Left colon (tissue), 2 donors: ENCODE data around the gene NPHP4. TPM values are rescaled to one million over a fixed set of nuclear protein-coding genes. Genes with fewer than 3 reads are reported as not detected.

ENCODE experiments used
- ATAC-seq: fragments of 200-7000 bp; cut with Tn5 transposase; one replicate; pipeline ENCODE4 v1.9.1; 2020; ENCODE audit warnings: mild to moderate bottlenecking, moderate library complexity
- DNase-seq, 2 donors: peaks; one replicate each; pipeline ENCODE4 v3.0.0-alpha.2; 2020
- intact Hi-C, 2 donors: fragments of 100-400 bp; cut with DNase I in 1 of 2; cut with micrococcal nuclease in 1 of 2; formaldehyde crosslinking; loops; one replicate each; pipeline versions ENCODE4 v1.11.2 to v1.14.0; 2022; cut with DNase I, micrococcal nuclease
- total RNA-seq, 2 donors: library from RNA; stranded (reverse); fragmentation: NEBNext Ultra II Directional; extraction: Animal tissue kit (Norgen Biotek cat#: 25700); gene quantifications; one replicate each; pipeline ENCODE4 v1.2.1, GENCODE V29; 2021
- donor health status: DM: no; HTN: no; CAD: no.
- donor health status: DM: yes; HTN: yes; CAD: no.

Gene NPHP4
- total RNA-seq, 2 donors from 2014 or later: 7.6 to 8.5 TPM

DNA sequence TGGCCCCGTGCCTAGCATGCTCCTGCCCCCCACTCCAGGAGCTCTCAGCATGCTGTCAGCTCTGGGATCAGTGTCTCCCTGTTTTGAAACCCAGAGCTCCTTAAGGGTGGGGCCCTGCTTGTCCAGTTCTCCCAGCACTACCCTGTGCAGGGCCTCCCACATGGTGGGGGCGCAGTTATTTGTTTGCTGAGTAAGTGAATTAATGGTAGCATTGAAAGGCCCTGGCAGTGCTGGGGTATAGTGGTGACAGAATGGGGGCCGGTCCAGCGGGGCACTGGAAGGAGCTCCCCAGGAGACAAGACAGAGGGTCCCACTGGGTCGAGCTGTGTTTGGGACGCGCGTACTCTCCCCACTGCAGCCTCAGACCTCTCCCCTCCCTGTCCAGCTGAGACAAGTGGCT is 99.9 kb downstream of the NPHP4 start:
- DNase-seq (no peak), ATAC-seq (no peak)
- intact Hi-C loops: no loop called here

DNA sequence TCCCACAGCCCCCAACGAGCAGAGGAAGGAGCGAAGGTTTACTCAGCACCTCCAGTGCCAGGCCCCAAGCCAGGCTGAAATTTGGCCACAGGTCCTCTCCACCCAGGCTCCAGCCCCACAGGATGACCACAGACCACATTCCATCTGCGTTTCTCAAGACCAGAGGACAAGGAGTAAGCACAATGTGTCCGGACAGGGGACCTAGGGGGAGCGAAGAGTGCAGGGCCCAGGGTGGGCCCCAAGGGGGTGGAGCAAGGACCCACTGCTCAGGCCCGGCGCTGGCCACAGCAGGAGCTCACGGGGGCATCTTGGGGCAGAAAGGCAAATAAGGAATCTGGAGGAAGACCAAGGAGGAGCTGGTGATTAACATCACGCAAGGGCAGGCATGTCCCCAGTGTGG is 100.5 kb downstream of the NPHP4 start:
- ATAC-seq: no peak
- intact Hi-C loops: no loop called here
- no peak for DNase-seq

DNA sequence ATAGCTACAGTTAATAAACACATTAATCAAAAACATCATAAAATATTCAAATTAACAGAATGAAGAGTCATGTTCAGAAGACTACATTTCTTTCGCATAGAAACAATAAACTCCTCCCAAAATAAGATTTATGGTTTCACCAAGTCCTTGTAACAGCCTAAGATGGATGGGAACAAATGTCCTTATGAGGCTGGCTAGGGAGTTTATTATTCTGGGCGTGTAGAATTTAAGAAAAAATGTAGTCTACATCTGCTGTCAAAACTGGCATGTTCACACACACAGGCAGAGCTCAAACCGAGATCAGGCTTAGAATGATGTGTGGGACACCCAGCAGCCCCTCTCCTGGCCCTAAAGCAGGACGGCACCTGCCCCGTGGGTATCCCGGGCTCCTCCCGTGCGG is 101.1 kb downstream of the NPHP4 start:
- intact Hi-C loops: no loop called here
- DNase-seq (no peak), ATAC-seq (no peak)

DNA sequence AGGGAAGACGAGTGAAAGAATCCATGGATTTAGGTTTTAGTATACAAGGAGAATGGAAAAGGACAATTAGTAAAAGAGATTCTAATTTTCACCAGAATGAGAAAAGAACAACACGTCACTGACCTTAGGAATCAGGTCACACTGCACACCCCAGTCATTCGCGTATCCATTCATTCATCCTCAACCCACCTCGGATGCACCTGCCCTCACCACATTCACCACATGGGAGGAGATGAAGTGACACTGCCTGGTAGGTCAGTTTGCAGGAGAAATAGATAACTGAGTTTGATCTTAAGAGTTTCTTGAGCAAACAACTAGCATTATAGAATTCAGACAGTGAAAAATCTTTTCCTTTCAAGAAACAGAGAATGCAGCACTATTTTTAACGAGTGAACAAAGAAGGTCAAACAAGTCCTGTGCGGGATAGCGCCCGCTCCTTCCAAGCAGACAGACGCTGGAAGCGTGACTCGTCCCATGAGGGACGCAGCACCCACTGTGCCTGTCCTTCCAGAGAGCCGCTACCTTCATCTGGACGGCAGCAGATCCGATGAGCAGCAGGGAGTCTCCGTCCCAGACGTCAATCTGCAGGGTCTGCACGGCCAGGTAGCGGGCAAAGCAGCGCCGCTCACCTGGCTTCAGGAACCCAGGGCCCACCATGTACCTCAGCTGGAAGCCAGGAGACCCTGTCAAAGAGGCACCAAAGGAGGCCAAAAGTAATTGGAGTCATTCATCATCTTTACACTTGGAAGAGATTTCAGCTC is 101.7 kb downstream of the NPHP4 start:
- no peak for DNase-seq
- intact Hi-C loops: no loop called here
- ATAC-seq: no peak

DNA sequence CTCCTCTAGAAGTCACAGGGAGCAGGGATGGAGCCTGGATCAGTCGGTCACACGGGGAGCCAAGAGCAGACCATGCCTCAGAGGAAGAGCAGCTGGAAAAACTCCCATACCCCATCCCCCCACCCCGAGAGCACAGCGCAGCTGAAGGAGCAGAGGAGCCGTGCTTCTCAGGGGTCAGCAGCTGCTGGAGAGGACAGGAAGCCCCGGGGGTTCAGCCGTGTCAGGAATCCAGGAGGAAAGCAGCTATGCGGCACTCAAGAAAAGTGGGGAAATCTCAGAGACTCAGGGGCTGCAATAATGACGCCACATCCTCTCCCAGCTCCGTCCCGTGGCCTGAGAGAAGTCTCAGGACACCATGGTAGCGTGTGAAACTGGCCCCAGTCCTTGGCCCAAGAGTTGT is 102.3 kb downstream of the NPHP4 start:
- ATAC-seq (no peak), DNase-seq (no peak)
- intact Hi-C loops: no loop called here

DNA sequence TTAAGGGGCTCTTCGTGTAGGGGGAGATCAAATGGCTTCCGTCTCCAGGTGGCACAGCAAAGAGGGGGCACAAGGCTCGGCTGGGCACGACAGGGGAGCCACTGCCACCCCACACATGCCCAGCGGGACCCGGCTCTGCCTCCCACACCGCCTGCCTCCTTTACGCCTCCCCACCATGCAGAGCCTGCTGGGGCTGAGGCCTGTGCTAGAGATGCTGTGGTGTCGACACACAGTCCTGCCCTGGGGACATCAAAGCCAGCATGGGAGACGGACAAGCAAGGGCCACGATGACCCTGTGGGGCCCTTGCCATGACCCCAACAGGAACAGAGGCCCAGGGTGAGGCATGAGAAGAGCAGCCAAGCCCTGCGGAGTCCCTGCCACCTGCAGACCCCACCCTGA is 102.8 kb downstream of the NPHP4 start:
- DNase-seq (no peak), ATAC-seq (no peak)
- intact Hi-C loops: no loop called here

DNA sequence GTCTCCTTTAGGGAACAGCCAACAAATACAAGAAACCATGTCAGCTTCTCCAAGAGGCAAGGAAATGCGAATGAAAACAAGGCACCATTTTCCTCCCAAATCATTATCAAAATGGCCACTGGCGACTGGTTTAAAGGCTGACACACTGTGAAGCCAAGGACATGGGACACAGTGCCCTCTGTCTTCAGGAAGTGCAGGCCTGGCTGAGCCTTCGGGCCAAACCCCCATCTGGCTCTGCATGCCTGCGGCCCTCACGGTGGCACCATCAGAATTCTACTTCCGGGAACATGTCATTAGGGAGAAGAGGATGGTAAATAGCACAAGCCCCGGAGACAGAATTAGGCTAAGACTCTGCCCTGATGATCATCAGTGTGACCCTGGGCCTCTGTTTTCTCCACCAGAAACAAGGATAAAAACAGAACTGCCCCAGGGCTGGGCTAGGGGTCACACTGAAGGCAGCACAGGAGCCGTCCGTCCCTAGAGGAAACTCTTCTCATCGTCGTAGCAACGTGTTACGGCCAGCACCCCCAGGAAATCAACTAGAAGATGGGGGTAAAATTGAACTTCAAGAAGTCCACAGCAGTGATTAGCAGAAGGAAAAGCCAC is 103.5 kb downstream of the NPHP4 start:
- DNase-seq (no peak), ATAC-seq (no peak)
- intact Hi-C loops: no loop called here

DNA sequence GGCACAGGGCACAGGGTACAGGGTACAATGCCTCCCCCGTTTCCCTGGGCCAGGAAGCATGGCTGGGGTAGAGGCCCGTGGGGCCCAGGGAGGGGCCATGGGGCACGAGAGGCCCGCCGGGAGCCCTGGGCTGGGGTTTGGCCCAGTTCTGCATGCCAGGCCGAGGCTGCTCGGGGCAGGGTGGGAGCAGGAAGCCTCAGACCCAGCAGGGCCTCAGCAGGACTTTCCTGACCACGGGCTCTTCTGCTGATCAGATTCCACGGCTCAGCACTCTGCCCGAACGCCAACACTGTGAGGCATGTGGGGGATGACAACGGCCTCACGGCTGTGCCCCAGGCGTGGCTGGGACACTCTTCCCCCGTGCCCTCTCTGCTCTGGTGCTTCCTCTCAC is 104.3 kb downstream of the NPHP4 start:
- DNase-seq (no peak), ATAC-seq (no peak)
- intact Hi-C loops: no loop called here

DNA sequence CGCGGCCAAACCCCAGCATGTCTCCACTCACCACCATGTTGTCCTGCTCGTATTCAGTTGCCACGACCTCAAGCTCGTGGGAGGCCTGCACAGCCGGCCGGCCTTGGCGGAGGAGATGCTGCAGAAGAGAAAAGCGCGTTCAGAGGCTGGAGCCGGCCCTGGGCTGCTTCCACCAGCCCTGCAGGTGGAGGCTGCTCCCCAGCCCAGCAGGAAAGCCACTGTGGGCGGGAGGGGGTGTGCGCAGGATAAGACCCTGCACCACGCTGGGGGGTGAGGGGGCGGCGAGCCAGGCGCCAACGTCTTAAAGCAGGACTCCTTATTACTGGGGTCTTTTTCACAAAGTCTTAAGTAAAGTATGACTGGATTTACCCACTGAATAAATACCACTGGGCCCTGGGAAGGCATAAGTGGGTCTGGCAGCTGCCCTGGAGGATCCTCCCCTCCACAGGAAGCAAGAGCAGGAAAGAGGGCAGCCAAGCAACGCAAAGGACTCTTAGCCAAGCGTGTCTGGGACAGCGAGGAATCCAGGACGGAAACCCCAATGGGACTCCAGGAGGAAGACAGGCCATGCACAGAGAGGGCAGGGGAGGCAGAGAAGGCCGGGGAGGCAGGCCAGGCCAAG is 104.8 kb downstream of the NPHP4 start:
- ATAC-seq: no peak

DNA sequence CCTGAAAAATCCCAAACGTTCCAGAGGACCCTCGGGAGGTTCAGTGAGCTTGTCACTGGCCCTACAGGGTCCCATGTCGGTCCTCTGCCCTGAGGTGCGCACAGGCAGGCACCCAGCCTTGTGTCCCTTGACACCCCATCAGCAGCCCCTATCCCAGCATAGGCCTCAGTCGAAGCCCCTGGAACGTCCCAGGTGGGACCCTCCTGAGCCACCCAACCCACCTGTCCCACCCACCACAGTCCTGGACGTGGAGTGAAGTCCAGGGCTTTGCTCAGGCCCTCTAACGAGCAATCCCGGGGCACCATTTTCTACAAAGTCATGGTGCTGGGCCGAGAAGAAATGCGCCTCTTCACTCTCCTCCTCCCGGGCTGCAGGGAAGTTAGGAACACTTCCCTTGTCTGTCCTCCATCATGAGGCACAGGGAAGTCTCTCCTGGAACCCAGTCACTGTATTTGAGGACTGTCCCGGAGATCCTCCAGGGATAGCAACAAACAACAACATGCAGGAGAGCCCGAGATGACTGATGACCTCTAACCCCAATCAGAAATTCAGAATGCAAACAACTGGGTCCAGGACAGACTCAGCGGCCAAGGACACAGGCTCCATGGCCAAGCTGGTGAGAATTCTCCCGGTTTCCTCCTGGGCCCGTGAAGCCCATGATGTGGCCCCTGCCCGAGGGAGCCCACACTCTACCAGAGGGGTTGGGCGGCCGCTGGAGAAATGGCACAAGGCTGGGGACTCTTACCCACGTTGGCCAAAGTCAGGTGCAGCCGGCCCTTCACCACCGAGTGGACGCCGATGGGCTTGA is 105.5 kb downstream of the NPHP4 start:
- no peak for ATAC-seq
- intact Hi-C loops: no loop called here
- DNase-seq: no peak

More for the DNA sequence above, 104.8 kb downstream of the NPHP4 start:
- intact Hi-C loops: no loop called here
- no peak for DNase-seq

DNA sequence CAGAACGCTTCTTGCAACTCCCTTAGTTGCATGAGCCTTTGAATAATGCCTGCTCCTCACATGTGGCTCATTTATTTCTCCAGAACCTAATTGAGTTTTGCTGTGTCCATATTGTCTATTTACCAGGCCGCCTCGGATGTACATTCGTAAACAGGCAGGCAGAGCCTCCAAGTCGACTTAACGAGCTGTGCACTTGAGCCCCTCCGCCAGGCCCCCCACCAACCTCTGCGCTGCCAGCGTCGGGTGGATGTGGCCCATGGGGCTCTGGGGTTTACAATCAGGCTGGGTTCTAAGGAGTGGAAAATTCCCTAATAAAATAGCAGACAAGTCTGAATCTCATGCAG is 106.1 kb downstream of the NPHP4 start:
- DNase-seq: no peak
- no peak for ATAC-seq
- intact Hi-C loops: no loop called here

DNA sequence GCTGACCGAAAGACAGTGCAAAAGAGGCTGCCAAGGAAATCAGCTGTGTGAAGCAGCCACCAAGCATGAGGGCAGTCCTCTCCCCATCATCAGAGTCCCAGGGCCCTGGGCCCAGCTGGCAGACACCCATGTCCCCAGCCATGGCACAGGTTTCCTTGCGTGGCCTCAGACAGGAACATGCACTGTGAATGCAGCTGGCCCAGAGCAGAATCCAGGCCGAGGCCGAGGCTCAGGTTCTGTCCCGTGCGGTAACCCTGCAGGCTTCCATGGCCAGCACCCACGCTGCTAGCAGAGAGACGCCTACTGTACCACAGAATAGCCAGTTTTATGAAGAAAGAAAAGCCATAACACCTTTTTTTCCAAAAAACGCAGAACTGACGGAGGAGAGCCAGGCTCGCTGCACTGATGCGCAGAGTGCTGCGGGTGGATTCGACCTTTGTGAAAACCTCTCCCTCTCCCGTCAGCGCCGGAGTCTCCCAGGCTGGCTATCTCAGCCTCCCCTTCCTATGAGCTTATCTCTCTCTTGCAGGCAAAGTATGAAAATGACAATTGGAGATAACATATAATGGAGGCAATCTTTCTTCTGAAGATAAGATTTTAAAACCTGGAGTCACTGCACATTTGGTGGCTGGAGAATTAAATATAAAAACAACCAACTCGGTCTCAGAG is 106.6 kb downstream of the NPHP4 start:
- ATAC-seq: no peak
- no peak for DNase-seq
- intact Hi-C loops: no loop called here

DNA sequence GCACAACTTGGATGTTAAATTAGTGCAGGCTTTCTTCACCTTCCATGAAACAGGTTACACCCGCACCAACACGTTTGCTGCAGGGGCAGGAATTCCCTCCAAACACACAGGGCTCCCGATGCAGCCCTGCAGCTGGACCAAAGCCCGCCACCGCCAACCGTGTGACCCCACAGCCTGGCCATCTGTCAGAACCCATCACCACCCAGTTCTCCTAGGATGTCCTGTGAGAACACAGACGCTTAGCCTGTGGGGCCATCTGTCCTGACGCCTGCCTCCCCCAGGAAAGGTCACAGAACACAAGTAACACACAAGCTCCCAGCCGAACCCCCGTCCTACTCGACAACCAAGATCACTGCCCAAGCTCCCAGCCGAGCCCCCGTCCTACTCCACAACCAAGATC is 108.1 kb downstream of the NPHP4 start:
- no peak for ATAC-seq
- intact Hi-C loops: no loop called here

DNA sequence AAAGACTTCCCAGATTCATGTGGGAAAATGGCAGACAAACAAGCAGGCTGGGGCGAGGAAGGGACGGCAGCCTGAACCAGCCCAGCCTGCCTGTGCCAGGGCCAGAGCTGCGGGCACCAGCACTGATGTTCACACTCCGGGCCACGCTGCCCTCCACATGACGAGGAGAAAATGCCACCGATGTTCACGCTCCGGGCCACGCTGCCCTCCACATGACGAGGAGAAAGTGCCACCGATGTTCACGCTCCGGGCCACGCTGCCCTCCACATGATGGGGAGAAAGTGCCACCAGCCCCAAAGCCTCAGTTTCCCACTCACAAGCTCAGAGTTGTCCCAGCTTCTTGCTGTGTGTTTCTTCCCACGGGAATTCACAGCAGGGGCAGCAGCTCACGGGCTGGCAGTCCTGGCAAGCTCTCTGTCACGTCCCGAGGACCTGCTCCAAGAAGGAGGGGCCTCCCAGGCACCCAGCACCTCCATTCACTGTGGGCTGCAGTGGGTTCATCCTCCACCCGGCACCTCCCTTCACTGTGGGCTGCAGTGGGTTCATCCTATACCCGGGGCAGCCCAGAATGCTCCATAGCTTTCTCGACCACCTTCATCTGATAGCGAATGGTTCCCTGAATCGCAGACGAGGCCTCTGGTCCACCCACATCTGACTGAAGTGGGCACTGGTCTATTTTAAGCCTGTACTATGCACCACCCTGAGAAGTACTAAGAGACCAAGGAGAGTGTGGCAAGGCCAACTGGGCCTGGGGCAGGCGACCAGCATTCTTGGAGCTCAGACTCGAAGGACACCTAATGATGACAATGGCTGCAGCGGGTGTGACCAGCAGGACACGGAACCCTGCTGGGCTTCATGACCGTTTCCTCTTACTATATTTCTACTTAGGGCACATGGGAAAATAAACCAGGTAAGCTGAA is 108.8 kb downstream of the NPHP4 start:
- intact Hi-C loops: no loop called here
- DNase-seq (no peak), ATAC-seq (no peak)

More for the DNA sequence above, 108.1 kb downstream of the NPHP4 start:
- DNase-seq: no peak

DNA sequence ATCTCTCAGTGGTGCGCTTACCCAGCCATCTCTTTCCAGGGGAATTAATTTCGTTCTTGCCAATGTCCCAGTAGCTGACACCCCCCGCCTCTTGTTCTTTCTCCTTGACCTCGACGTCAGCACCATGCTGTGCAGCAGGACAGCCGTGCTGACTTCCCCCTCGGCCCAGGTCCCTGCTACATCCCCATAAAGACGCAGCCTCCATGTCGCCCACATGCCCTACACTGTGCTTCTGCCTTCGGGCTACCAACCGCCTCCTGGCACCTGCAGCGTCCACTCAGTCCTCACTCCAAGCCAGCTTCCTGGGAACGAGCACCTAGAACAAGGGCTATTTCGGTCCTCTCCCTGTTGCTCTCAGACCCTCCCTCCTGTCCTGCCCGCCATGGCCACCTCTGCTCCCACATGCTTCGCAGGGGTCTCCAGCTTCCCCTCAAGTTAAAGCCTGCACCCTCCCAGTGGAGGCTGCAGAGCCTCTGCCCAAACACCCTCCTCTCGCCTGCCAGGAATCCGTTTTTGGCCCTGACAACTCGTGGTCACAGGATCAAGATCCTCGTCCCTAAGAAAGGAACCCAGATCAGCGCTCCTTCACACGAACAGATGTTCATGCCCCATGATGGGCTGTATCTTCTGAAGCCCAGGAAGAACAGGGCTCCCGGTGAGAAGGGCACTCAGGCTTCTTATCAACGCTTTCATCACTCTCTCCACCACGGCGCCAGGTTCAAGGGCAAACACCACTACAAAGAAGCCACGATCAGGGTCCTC is 109.7 kb downstream of the NPHP4 start:
- DNase-seq: no peak
- ATAC-seq: no peak

DNA sequence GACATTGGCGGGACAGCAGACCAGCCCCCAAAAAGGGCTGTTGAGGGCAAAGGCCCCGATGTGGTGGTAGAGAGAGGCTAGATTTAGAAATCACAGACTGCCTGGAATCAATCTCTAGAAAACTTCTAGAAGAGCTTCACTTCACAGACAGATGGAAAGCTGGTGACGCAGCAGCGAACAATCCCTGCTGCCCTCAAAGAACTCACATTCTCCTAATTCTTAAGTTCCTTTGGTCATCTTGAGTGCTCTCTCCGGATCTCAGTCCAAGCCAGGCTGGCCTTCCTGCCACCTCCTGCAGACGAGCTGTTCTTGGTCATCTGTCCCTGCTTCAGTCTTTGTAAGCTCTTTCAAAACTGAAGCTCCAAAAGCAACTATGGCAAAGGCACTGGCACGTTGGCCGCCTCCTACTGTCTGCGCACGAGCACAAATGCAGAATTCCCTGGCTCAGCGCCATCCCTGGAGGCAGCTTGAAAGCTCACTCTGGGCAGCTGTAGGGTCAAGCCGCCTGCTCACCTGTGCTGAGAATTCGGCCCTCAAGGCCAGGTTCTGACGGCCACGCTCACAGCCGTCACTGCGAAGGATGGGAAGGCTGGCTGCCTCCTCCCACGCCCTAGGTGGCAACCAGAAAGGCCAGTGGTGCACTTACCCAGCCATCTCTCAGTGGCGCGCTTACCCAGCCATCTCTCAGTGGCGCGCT is 110.6 kb downstream of the NPHP4 start:
- DNase-seq (no peak), ATAC-seq (no peak)
- intact Hi-C loops: no loop called here

More for the DNA sequence above, 109.7 kb downstream of the NPHP4 start:
- intact Hi-C loops: no loop called here
